Gastroesophageal sphincter (tissue), 3 donors: ENCODE measurements around the gene TBC1D14.

ENCODE experiments used
- EP300 ChIP-seq: sonication (generic); formaldehyde crosslinking; IDR thresholded peaks from one replicate; pipeline ENCODE4 v1.6.1; 2017; ENCODE audit warnings: antibody characterized with exemption, mild to moderate bottlenecking
- POLR2A ChIP-seq, 2 donors: fragments of 450-650 bp; IDR thresholded peaks; one replicate each; pipeline ENCODE4 v1.6.1; 2017; ENCODE audit warnings: antibody characterized with exemption in 2 of 2, mild to moderate bottlenecking in 2 of 2, moderate library complexity in 1 of 2
- TF ChIP-seq, protein P1 (sequence below), 4 experiments: fragments of 200-600 bp in 2 of 4; fragments of 450-650 bp in 2 of 4; sonication (generic) in 1 of 4; IDR thresholded peaks; one replicate each; pipeline ENCODE4 v1.5.1; 2017 to 2019; ENCODE audit warnings: antibody characterized with exemption in 4 of 4, mild to moderate bottlenecking in 2 of 4, moderate library complexity in 2 of 4

DNA sequence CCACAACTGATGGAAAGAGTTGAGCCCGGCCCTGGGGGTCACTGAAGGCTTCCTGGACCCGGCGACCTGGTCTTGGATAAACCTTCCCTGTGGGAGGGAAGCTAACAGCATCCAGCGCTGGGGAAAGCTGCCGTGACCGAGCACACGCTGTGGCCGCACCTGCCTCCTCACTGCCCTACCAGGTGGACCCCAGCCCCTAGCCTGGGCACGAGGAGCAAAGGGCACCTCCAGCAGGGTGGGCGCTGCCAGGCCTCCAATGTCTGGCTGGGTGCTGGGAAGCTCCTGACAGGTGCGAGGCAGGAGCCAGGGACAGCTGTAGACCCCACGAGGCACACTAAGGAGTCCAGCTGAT is 141.5 kb downstream of the TBC1D14 start:
- TF ChIP-seq, protein P1, sequence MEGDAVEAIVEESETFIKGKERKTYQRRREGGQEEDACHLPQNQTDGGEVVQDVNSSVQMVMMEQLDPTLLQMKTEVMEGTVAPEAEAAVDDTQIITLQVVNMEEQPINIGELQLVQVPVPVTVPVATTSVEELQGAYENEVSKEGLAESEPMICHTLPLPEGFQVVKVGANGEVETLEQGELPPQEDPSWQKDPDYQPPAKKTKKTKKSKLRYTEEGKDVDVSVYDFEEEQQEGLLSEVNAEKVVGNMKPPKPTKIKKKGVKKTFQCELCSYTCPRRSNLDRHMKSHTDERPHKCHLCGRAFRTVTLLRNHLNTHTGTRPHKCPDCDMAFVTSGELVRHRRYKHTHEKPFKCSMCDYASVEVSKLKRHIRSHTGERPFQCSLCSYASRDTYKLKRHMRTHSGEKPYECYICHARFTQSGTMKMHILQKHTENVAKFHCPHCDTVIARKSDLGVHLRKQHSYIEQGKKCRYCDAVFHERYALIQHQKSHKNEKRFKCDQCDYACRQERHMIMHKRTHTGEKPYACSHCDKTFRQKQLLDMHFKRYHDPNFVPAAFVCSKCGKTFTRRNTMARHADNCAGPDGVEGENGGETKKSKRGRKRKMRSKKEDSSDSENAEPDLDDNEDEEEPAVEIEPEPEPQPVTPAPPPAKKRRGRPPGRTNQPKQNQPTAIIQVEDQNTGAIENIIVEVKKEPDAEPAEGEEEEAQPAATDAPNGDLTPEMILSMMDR (IDR thresholded peaks at IDR 0.05), result no peak
- TF ChIP-seq POLR2A (IDR thresholded peaks at IDR 0.05), result no peak
- no peak for TF ChIP-seq EP300
